Activated T-cell treated with anti-CD3 and anti-CD28 coated beads, Interleukin-2, amount 50 U/mL, for 24 hours (primary cell): ENCODE data around the gene FAM168B.

ENCODE experiments used
- DNase-seq: peaks from one replicate; pipeline ENCODE4 v3.0.0-alpha.2; 2020
- H3K27ac Mint-ChIP-seq: 2 replicates; pipeline ENCODE4 v1.8.0; 2020; ENCODE audit warnings: mild to moderate bottlenecking, mixed read lengths
- H3K27me3 Mint-ChIP-seq: 2 replicates; pipeline ENCODE4 v1.8.0; 2020; ENCODE audit warnings: mixed read lengths
- H3K36me3 Mint-ChIP-seq: 2 replicates; pipeline ENCODE4 v1.8.0; 2020; ENCODE audit warnings: low read depth, mixed read lengths
- H3K4me1 Mint-ChIP-seq: 2 replicates; pipeline ENCODE4 v1.8.0; 2020; ENCODE audit warnings: low read depth, mixed read lengths
- H3K4me3 Mint-ChIP-seq: 2 replicates; pipeline ENCODE4 v1.8.0; 2020; ENCODE audit warnings: mild to moderate bottlenecking, moderate library complexity, mixed read lengths
- H3K9me3 Mint-ChIP-seq: 2 replicates; pipeline ENCODE4 v1.8.0; 2020; ENCODE audit warnings: mixed read lengths

FAM168B gene

GRCh38 chr2:131043199-131044074 is 49.8 kb downstream of the FAM168B start:
- DNase-seq = no peak
- H3K9me3 Mint-ChIP-seq = no peaks in the 10 kb centered on the region
- peaks cover 31% of the 10 kb centered on the region for H3K4me1 Mint-ChIP-seq
- H3K36me3 Mint-ChIP-seq = peaks cover 20% of the 10 kb centered on the region
- no peak overlapping the region for H3K4me3 Mint-ChIP-seq
- H3K27me3 Mint-ChIP-seq = peaks cover 6% of the 10 kb centered on the region
- H3K27ac Mint-ChIP-seq = peak overlapping the region; percentile 16

- DNase-seq = no peak
- Mint-ChIP-seq H3K4me1 (peaks cover 31% of the 10 kb centered on the region), H3K27me3 (peaks cover 11% of the 10 kb centered on the region), H3K27ac (no peak overlapping the region), H3K9me3 (no peaks in the 10 kb centered on the region), H3K36me3 (peaks cover 9% of the 10 kb centered on the region), H3K4me3 (no peak overlapping the region)
Observed at GRCh38 chr2:131042148-131042775, 51.0 kb downstream of the FAM168B start.

- Mint-ChIP-seq H3K27ac (no peak overlapping the region), H3K27me3 (peaks cover 13% of the 10 kb centered on the region), H3K4me1 (peaks cover 31% of the 10 kb centered on the region), H3K9me3 (no peaks in the 10 kb centered on the region), H3K4me3 (peak overlapping the region; percentile 48), H3K36me3 (peaks cover 3% of the 10 kb centered on the region)
- DNase-seq = no peak
Observed at GRCh38 chr2:131041402-131042147, 51.7 kb downstream of the FAM168B start.

GRCh38 chr2:131040661-131041401 is 52.4 kb downstream of the FAM168B start:
- no peaks in the 10 kb centered on the region for H3K36me3 Mint-ChIP-seq
- peak; percentile 46 for DNase-seq
- peaks cover 19% of the 10 kb centered on the region for H3K27me3 Mint-ChIP-seq
- H3K27ac Mint-ChIP-seq = no peak overlapping the region
- no peaks in the 10 kb centered on the region for H3K9me3 Mint-ChIP-seq
- peaks cover 31% of the 10 kb centered on the region for H3K4me1 Mint-ChIP-seq
- peak overlapping the region; percentile 48 for H3K4me3 Mint-ChIP-seq

- peak; percentile 59 for DNase-seq
- Mint-ChIP-seq H3K27me3 (peaks cover 24% of the 10 kb centered on the region), H3K4me3 (peak overlapping the region; percentile 48), H3K4me1 (peaks cover 34% of the 10 kb centered on the region), H3K9me3 (no peaks in the 10 kb centered on the region), H3K27ac (no peak overlapping the region), H3K36me3 (no peaks in the 10 kb centered on the region)
Observed at GRCh38 chr2:131039908-131040660, 53.2 kb downstream of the FAM168B start.

GRCh38 chr2:131039535-131039907 is 53.7 kb downstream of the FAM168B start:
- DNase-seq = no peak
- no peaks in the 10 kb centered on the region for H3K36me3 Mint-ChIP-seq
- peaks cover 34% of the 10 kb centered on the region for H3K4me1 Mint-ChIP-seq
- no peak overlapping the region for H3K27ac Mint-ChIP-seq
- no peaks in the 10 kb centered on the region for H3K9me3 Mint-ChIP-seq
- H3K4me3 Mint-ChIP-seq = no peak overlapping the region
- peaks cover 24% of the 10 kb centered on the region for H3K27me3 Mint-ChIP-seq

- H3K27me3 Mint-ChIP-seq = peaks cover 28% of the 10 kb centered on the region
- no peak for DNase-seq
- no peak overlapping the region for H3K4me3 Mint-ChIP-seq
- no peak overlapping the region for H3K27ac Mint-ChIP-seq
- no peaks in the 10 kb centered on the region for H3K9me3 Mint-ChIP-seq
- H3K4me1 Mint-ChIP-seq = peaks cover 37% of the 10 kb centered on the region
- H3K36me3 Mint-ChIP-seq = no peaks in the 10 kb centered on the region
Observed at GRCh38 chr2:131039101-131039440, 54.2 kb downstream of the FAM168B start.

GRCh38 chr2:131038258-131039100 is 54.8 kb downstream of the FAM168B start:
- Mint-ChIP-seq H3K27me3 (peaks cover 34% of the 10 kb centered on the region), H3K27ac (no peak overlapping the region), H3K4me1 (peaks cover 38% of the 10 kb centered on the region)

GRCh38 chr2:131037398-131038257 is 55.6 kb downstream of the FAM168B start:
- no peak overlapping the region for H3K4me3 Mint-ChIP-seq
- no peak overlapping the region for H3K27ac Mint-ChIP-seq
- peaks cover 41% of the 10 kb centered on the region for H3K27me3 Mint-ChIP-seq
- DNase-seq = no peak
- H3K36me3 Mint-ChIP-seq = no peaks in the 10 kb centered on the region
- H3K4me1 Mint-ChIP-seq = peaks cover 39% of the 10 kb centered on the region
- no peaks in the 10 kb centered on the region for H3K9me3 Mint-ChIP-seq

More at GRCh38 chr2:131038258-131039100, 54.8 kb downstream of the FAM168B start:
- no peak for DNase-seq
- no peak overlapping the region for H3K4me3 Mint-ChIP-seq
- no peaks in the 10 kb centered on the region for H3K9me3 Mint-ChIP-seq
- H3K36me3 Mint-ChIP-seq = no peaks in the 10 kb centered on the region

- no peak for DNase-seq
- Mint-ChIP-seq H3K27me3 (peaks cover 41% of the 10 kb centered on the region), H3K36me3 (no peaks in the 10 kb centered on the region), H3K4me3 (no peak overlapping the region), H3K9me3 (no peaks in the 10 kb centered on the region), H3K4me1 (peaks cover 33% of the 10 kb centered on the region), H3K27ac (no peak overlapping the region)
Observed at GRCh38 chr2:131036696-131037397, 56.4 kb downstream of the FAM168B start.

- Mint-ChIP-seq H3K27me3 (peaks cover 43% of the 10 kb centered on the region), H3K36me3 (no peaks in the 10 kb centered on the region), H3K27ac (no peak overlapping the region), H3K4me1 (peaks cover 27% of the 10 kb centered on the region), H3K4me3 (no peak overlapping the region), H3K9me3 (no peaks in the 10 kb centered on the region)
- DNase-seq = no peak
Observed at GRCh38 chr2:131036269-131036668, 57.0 kb downstream of the FAM168B start.

- H3K27ac Mint-ChIP-seq = no peak overlapping the region
- H3K9me3 Mint-ChIP-seq = no peaks in the 10 kb centered on the region
- peak overlapping the region; percentile 35 for H3K4me3 Mint-ChIP-seq
- peaks cover 23% of the 10 kb centered on the region for H3K4me1 Mint-ChIP-seq
- H3K36me3 Mint-ChIP-seq = no peaks in the 10 kb centered on the region
- H3K27me3 Mint-ChIP-seq = peaks cover 39% of the 10 kb centered on the region
- no peak for DNase-seq
Observed at GRCh38 chr2:131035826-131036231, 57.4 kb downstream of the FAM168B start.
